ENCODE results near the gene HUS1B.

The HUS1B gene

GRCh38 chr6:621931-622330 is 35.0 kb downstream of the HUS1B start:
- DNase-seq (ENCODE audit: low spot score), result no peak

DNA sequence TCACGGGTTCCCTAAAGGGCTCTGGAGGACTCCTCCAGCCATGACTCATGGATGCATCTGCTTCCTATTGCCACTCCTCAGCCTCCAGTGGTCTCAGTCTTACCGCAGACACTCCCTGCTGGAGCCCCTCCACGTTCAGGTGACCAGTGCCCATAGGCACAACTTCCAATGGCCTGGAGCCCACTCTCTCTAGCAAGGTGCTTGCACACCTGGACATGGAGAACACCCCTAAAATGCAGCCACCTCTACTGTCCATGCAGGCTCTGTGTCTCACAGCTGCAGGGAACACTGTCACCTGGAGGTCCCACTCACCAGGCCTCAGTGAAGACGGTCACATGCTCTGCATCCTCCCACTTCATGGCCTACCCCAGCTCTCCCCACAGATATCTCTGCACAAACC is 36.0 kb downstream of the HUS1B start:
- DNase-seq (ENCODE audit: low spot score), result no peak

DNA sequence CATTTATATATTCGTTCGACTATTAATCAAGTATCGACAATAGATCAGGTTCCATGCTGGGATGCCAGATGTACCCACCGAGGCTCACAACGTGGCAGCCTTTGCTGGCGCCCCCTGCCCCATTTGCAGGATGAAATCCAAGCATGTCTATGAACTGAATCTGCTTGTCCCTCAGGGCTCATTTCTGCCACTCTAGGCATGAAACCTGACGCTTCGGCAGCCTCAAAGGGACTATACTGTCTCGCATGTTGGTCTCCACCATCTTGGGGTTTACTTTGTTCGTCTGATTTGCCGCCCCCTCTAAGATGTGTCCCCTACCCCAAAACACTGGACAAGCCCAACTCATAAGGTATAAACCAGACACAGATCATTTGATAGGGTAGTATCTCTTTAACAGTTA is 36.7 kb downstream of the HUS1B start:
- DNase-seq (ENCODE audit: low spot score), result no peak

- DNase-seq (ENCODE audit: low spot score), result no peak
Measured at GRCh38 chr6:617456-618100, 39.3 kb downstream of the HUS1B start.

GRCh38 chr6:613981-614380 is 42.9 kb downstream of the HUS1B start:
- DNase-seq (ENCODE audit: low spot score), result no peak

- no peak for DNase-seq (ENCODE audit: low spot score)
Measured at GRCh38 chr6:611928-612327, 45.0 kb downstream of the HUS1B start.

DNA sequence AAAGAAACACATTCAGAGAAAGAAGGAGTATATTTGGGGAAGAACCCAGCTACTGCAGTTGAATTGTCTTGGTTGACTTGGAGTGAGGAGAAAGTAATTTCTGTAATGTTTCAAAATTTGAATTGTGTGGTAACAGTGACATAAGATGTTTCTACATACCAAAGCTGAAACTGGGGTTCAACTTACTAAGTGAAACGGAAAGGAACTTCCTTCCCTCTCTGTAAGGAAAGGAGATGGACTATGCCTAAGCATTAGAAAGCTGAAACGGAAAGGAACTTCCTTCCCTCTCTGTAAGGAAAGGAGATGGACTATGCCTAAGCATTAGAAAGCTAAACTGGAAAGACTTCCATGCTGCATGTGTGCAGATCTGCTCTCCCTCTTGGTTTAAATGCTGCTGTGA is 46.0 kb downstream of the HUS1B start:
- DNase-seq (ENCODE audit: low spot score), result no peak

DNA sequence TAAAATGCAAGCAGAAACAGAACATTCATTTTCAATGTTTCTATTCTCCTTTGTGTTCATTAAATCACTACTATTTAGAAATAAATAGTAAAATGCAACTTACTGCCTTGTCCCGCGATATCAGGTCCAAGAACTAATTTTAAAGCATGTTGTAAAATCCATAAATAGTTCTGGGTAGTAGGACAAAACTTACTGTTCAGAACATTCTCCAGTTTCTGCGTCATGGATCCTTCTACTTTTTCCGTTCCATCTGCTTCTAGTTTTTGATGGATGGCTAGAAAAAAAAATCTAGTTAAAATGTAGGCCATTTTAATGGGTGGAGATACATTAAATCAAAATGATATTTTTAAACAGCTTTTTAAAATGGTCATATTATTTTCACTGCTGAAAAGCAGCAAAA is 47.0 kb downstream of the HUS1B start:
- DNase-seq (ENCODE audit: low spot score), result no peak

DNA sequence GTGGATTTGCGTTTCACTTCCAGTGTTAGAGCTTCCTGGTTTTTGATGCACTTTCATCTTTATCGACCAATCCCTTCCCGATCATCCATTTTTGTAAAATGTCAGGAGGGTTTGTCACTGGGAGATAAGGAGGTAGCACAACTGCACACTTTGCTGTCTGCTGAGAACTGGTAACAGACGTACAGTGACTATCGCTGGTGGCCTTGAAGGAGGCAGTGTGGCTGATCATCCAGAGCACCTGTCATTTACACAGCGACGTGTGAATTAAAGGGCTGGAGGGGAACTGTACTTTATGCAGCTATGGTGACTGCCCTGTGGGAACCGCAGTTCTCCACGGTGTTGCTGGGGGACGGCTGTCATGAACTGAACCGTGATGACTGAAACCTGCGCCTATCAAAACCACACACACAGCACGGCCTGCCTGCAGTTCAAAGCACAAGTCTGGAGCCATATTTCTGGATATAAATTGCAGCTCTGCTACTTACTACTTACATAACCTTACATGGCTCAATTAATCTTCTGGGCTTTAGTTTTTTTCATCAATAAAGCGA is 50.0 kb downstream of the HUS1B start:
- DNase-seq (ENCODE audit: low spot score), result no peak
